HEK293T (cell line): ENCODE data around the gene PRRC2B.
"Not testable (repeated sequence)": the region's sequence is repeated elsewhere in the genome, so short reads cannot be mapped to it uniquely, and the experiment has no call there.

Source experiments
- CTCF ChIA-PET: fragments of 350-600 bp; formaldehyde crosslinking; extraction: SDS; loops from one replicate; lab custom pipeline; 2021; ENCODE audit warnings: antibody characterized with exemption, inconsistent platforms; lab: Yijun Ruan, JAX
- POLR2A ChIA-PET: fragments of 350-600 bp; formaldehyde crosslinking; extraction: SDS; loops from one replicate; lab custom pipeline; 2020; ENCODE audit warnings: antibody characterized with exemption, inconsistent platforms; lab: Yijun Ruan, JAX
- DNase-seq: peaks from one replicate; pipeline ENCODE4 v3.0.0; 2012; ENCODE audit warnings: mixed read lengths; ENCODE audit errors: extremely low spot score
- ARNT ChIP-seq: fragments of 450-650 bp; IDR thresholded peaks from 2 replicates; pipeline ENCODE4 v1.6.1; 2017; ENCODE audit warnings: mild to moderate bottlenecking
- BHLHE40 ChIP-seq: fragments of 450-650 bp; IDR thresholded peaks from 2 replicates; pipeline ENCODE4 v1.6.1; 2016; ENCODE audit warnings: mild to moderate bottlenecking, moderate library complexity, borderline replicate concordance
- CTBP1 ChIP-seq: fragments of 450-650 bp; IDR thresholded peaks from 2 replicates; pipeline ENCODE4 v1.6.1; 2016; ENCODE audit warnings: borderline replicate concordance
- ELF4 ChIP-seq: fragments of 450-650 bp; IDR thresholded peaks from 2 replicates; pipeline ENCODE4 v1.6.1; 2017; ENCODE audit warnings: antibody characterized with exemption
- FOXA1 ChIP-seq: fragments of 450-650 bp; IDR thresholded peaks from 2 replicates; pipeline ENCODE4 v1.6.1; 2016; ENCODE audit warnings: mild to moderate bottlenecking
- FOXK2 ChIP-seq: fragments of 450-650 bp; IDR thresholded peaks from 2 replicates; pipeline ENCODE4 v1.6.1; 2016; ENCODE audit warnings: mild to moderate bottlenecking
- FOXM1 ChIP-seq: fragments of 450-650 bp; IDR thresholded peaks from 2 replicates; pipeline ENCODE4 v1.6.1; 2017; ENCODE audit warnings: mild to moderate bottlenecking, borderline replicate concordance
- HDGF ChIP-seq: fragments of 450-650 bp; IDR thresholded peaks from 2 replicates; pipeline ENCODE4 v1.6.1; 2017; ENCODE audit warnings: antibody characterized with exemption, borderline replicate concordance
- L3MBTL2 ChIP-seq: fragments of 450-650 bp; conservative IDR thresholded peaks from 2 replicates; pipeline ENCODE4 v1.6.1; 2016; ENCODE audit warnings: mild to moderate bottlenecking
- LEF1 ChIP-seq: fragments of 450-650 bp; IDR thresholded peaks from 2 replicates; pipeline ENCODE4 v1.6.1; 2017; ENCODE audit warnings: mild to moderate bottlenecking, borderline replicate concordance
- NFRKB ChIP-seq: fragments of 450-650 bp; IDR thresholded peaks from 2 replicates; pipeline ENCODE4 v1.6.1; 2016; ENCODE audit warnings: mild to moderate bottlenecking, moderate library complexity
- SP1 ChIP-seq: fragments of 450-650 bp; IDR thresholded peaks from 2 replicates; pipeline ENCODE4 v1.6.1; 2017
- SUZ12 ChIP-seq: fragments of 450-650 bp; IDR thresholded peaks from 2 replicates; pipeline ENCODE4 v1.6.1; 2016; ENCODE audit warnings: mild to moderate bottlenecking
- TARDBP ChIP-seq: fragments of 450-650 bp; IDR thresholded peaks from 2 replicates; pipeline ENCODE4 v1.6.1; 2016
- ZNF384 ChIP-seq: fragments of 450-650 bp; IDR thresholded peaks from 2 replicates; pipeline ENCODE4 v1.6.1; 2016
- TF ChIP-seq, protein P1 (sequence below): fragments of 450-650 bp; IDR thresholded peaks from 2 replicates; pipeline ENCODE4 v1.6.1; 2016

The PRRC2B gene

DNA sequence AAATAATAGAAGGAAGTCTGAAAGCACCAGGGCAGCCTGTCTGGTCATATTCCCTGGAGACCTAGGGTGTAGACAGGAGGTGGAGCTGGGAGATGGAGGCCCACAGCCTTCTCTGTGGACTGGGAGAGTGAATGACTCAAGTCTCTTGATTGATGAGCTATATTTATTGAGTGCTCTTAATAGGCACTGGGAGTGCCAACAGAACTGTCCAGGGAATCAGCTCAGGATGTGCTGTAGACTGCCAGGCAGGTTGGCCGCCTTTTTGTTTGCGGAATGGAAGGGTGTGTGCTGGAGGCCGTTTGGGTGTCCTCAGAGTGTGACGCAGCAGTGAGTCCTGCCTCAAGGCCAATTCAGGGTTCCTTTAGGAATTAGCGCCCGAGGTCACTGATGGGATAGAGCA is 75.5 kb downstream of the PRRC2B start:
- ChIA-PET POLR2A (interaction anchor here (1.1 kb wide), 1 partner anchor 96 kb away, joined by 3 read pairs; no protein-coding TSS in a partner anchor), CTCF (no interaction called here)
- TF ChIP-seq ZNF384: no peak
- no peak for TF ChIP-seq FOXK2
- TF ChIP-seq L3MBTL2: no peak
- no peak for TF ChIP-seq HDGF
- no peak for TF ChIP-seq FOXA1
- no peak for TF ChIP-seq NFRKB
- TF ChIP-seq SUZ12: no peak
- TF ChIP-seq ARNT: no peak
- TF ChIP-seq SP1: no peak
- no peak for TF ChIP-seq LEF1
- TF ChIP-seq CTBP1: no peak
- TF ChIP-seq BHLHE40: no peak
- TF ChIP-seq TARDBP: no peak
- no peak for TF ChIP-seq ELF4
- TF ChIP-seq, protein P1, sequence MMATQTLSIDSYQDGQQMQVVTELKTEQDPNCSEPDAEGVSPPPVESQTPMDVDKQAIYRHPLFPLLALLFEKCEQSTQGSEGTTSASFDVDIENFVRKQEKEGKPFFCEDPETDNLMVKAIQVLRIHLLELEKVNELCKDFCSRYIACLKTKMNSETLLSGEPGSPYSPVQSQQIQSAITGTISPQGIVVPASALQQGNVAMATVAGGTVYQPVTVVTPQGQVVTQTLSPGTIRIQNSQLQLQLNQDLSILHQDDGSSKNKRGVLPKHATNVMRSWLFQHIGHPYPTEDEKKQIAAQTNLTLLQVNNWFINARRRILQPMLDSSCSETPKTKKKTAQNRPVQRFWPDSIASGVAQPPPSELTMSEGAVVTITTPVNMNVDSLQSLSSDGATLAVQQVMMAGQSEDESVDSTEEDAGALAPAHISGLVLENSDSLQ: no peak
- no peak for TF ChIP-seq FOXM1
- no peak for DNase-seq

DNA sequence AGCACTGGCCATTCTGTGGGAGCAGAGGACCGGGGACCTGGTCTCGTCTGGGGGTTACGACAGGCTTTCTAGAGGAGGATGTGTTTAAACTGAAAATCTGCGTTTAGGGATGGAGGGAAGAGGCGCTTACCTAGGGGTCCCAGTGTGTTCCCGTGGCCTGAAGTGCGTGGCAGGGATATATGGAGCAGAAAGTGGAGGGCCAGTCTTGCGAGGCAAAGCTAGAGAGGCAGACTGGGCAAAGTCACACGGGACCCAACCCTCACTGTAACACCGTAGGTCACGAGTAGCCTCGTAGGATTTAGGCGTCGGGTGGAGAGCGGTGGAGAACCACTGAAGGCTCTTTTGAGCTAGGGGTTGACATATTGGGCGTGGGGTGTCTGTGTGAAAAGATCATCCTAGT is 76.1 kb downstream of the PRRC2B start:
- POLR2A ChIA-PET: interaction anchor here (1.1 kb wide), 1 partner anchor 97 kb away, joined by 3 read pairs; no protein-coding TSS in a partner anchor
- CTCF ChIA-PET: no interaction called here
- TF ChIP-seq ARNT (no peak), ZNF384 (no peak), FOXM1 (no peak), LEF1 (no peak), NFRKB (no peak), SP1 (no peak), L3MBTL2 (no peak), TARDBP (no peak), SUZ12 (no peak), FOXK2 (no peak), BHLHE40 (no peak), FOXA1 (no peak), ELF4 (no peak), HDGF (no peak)
- TF ChIP-seq, protein P1: no peak

DNA sequence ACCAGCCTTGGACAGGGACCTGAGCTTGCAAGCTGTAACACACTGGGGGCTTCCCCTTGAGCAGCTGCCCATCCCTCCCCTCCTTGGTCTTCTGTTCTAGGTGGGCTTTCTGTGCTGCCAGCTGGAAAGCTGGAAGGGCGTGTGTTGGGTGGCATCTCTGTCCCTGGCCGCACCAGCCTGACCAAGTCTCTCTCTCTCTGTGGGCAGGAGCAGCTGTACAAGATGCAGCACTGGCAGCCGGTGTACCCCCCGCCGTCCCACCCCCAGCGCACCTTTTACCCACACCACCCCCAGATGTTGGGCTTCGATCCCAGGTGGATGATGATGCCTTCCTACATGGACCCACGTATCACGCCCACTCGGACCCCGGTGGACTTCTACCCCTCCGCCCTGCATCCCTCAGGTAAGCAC is 76.7 kb downstream of the PRRC2B start:
- POLR2A ChIA-PET: no interaction called here
- no peak for DNase-seq
- CTCF ChIA-PET: no interaction called here
- TF ChIP-seq LEF1 (no peak), FOXK2 (no peak)

More for the DNA sequence above, 76.1 kb downstream of the PRRC2B start:
- DNase-seq: no peak

DNA sequence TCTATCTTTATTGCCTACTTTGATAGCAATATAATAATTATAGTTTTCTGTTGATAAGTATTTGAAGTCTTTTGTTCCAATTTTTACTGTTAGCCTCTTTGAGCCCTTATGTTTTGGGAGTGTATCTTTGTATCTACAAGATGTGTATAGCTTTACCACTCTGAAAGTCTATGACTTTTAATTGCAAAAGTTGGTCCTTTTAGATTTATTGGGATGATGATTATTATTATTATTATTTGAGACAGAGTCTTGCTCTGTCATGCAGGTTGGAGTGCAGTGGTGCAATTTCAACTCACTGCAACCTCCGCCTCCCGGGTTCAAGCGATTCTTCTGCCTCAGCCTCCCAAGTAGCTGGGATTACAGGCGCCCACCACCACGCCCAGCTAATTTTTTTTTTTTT is 78.2 kb downstream of the PRRC2B start:
- POLR2A ChIA-PET, CTCF ChIA-PET: not testable (repeated sequence)

DNA sequence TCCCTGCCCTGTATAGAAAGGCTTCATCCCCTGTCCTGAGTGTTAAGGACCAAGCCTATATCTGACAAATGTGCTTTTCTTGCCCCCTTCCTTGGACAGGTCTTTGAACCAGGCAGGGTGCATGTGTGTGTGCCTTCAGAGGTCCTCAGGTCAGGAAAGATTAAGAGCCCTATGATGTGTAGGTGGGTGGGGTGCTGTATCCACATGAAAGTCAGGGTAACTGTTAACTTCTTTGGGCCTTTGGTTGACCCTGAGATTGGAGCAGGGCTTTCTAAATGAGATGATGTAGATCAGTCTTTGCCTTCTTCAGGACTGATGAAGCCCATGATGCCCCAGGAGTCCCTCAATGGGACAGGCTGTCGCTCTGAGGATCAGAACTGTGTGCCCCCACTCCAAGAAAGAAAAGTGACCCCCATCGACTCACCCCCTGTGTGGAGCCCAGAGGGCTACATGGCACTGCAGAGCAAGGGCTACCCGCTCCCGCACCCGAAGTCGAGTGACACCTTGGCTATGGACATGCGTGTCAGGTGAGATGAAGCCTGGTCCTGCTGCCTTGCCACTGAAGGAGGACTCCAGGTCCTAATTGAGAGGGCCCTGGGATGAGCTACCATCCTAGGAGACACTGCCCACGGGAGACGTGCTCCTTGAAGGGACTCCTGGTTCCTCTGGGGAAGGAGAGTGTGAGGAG is 79.5 kb downstream of the PRRC2B start:
- DNase-seq: no peak
- ChIA-PET POLR2A (interaction anchor here (1.7 kb wide), 1 partner anchor 100 kb away, joined by 3 read pairs; no protein-coding TSS in a partner anchor), CTCF (no interaction called here)
- TF ChIP-seq, protein P1: no peak
- no peak for TF ChIP-seq SP1
- TF ChIP-seq FOXM1: no peak
- TF ChIP-seq L3MBTL2: no peak
- TF ChIP-seq BHLHE40: no peak
- no peak for TF ChIP-seq FOXA1
- no peak for TF ChIP-seq FOXK2
- TF ChIP-seq TARDBP: no peak
- no peak for TF ChIP-seq ELF4
- TF ChIP-seq CTBP1: no peak
- TF ChIP-seq ARNT: no peak
- TF ChIP-seq SUZ12: no peak
- no peak for TF ChIP-seq LEF1
- TF ChIP-seq ZNF384: no peak
- TF ChIP-seq NFRKB: no peak
- TF ChIP-seq HDGF: no peak

More for the DNA sequence above, 78.2 kb downstream of the PRRC2B start:
- not testable (repeated sequence) for DNase-seq

DNA sequence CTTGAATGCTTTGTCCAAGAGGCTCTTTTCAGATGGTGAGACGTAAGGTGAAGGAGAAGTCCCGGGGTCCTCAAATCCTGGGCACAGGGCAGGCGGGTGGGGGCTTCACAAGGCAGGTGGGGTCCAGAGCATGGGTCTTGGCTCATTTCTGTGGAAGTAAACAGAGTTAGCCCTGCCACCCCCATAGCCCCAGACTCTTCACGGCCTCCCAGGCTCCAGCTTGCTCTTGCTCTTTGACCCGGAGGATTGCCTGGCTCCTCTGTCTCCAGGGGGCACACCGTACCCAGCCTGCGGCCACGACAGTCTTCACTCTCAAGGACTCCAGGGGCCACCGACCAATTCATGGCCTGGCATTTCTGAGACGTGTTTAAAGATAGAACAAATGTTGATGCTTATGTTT is 80.0 kb downstream of the PRRC2B start:
- ChIA-PET CTCF (no interaction called here), POLR2A (interaction anchor here (1.7 kb wide), 1 partner anchor 101 kb away, joined by 3 read pairs; no protein-coding TSS in a partner anchor)

DNA sequence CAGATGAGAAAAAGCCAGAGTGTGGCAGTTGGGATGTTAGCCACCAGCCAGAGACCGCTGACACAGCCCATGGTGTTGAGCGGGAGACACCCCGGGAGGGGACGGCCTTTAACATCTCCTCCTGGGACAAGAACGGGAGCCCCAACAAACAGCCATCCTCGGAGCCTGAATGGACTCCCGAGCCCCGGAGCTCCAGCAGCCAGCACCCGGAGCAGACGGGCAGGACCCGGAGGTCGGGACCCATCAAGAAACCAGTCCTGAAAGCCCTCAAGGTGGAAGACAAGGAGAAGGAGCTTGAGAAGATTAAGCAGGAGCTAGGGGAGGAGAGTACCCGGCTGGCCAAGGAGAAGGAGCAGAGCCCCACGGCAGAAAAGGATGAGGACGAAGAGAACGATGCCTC is 80.8 kb downstream of the PRRC2B start:
- POLR2A ChIA-PET: interaction anchor here (1.7 kb wide), 1 partner anchor 102 kb away, joined by 3 read pairs; no protein-coding TSS in a partner anchor
- CTCF ChIA-PET: no interaction called here
- no peak for TF ChIP-seq L3MBTL2
- TF ChIP-seq CTBP1: no peak
- no peak for TF ChIP-seq ZNF384
- TF ChIP-seq ELF4: no peak
- TF ChIP-seq BHLHE40: no peak
- TF ChIP-seq NFRKB: no peak
- TF ChIP-seq LEF1: no peak
- no peak for TF ChIP-seq SUZ12
- TF ChIP-seq, protein P1: no peak
- no peak for DNase-seq

More for the DNA sequence above, 80.0 kb downstream of the PRRC2B start:
- no peak for DNase-seq
- TF ChIP-seq FOXA1 (no peak), TARDBP (no peak), FOXM1 (no peak), NFRKB (no peak)
